Stimulated activated CD4-positive, alpha-beta T cell treated with anti-CD3 and anti-CD28 coated beads, TNF-alpha, amount 100 ng/mL, for 4 hours (primary cell): ENCODE results near the gene ZNF627.
"Not testable (repeated sequence)": the region's sequence is repeated elsewhere in the genome, so short reads cannot be mapped to it uniquely, and the experiment has no call there.

Source experiments
- DNase-seq, 3 experiments: peaks; one replicate each; pipeline ENCODE4 v3.0.0-alpha.2; 2020; ENCODE audit warnings: low read depth in 3 of 3

Gene ZNF627

DNA sequence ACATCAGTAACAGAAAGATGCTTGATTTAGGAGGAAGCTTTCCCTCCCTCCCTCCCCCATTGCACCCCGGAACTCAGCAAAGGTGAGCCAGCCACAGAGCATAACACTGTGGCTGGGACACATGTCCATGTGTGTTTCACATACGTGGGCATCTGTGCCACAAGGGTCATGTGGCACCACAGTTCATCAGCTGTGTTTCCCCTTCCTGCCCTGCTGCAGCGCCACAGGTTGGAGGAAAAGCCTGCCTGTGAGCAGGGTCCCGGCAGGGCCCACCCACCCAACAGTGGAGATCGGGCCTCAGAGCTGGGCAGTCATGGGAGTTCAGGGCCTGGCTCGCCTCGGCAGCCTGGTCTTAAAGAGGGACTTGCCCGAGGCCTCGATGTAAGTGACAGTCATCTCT is 22.6 kb upstream of the ZNF627 start:
- no peak for DNase-seq

DNA sequence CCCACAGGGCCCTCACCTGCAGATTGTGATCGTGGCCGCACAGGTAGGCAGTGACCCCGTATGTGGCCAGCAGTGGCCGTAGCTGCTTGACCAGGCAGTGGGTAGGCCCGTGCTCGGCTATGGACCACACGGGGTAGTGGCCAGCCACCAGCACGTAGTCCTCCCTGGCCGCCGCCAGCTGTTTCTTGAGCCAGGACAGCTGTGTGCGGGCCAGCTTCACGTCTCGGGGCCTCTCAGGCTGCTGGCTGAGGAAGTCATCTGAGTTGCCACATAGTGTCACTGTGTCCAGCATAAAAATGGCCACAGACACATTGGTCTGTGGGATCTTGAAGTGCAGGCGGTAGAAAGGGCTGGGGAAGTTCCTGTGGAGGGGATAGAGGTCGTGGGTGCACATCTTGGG is 21.1 kb upstream of the ZNF627 start:
- no peak for DNase-seq

DNA sequence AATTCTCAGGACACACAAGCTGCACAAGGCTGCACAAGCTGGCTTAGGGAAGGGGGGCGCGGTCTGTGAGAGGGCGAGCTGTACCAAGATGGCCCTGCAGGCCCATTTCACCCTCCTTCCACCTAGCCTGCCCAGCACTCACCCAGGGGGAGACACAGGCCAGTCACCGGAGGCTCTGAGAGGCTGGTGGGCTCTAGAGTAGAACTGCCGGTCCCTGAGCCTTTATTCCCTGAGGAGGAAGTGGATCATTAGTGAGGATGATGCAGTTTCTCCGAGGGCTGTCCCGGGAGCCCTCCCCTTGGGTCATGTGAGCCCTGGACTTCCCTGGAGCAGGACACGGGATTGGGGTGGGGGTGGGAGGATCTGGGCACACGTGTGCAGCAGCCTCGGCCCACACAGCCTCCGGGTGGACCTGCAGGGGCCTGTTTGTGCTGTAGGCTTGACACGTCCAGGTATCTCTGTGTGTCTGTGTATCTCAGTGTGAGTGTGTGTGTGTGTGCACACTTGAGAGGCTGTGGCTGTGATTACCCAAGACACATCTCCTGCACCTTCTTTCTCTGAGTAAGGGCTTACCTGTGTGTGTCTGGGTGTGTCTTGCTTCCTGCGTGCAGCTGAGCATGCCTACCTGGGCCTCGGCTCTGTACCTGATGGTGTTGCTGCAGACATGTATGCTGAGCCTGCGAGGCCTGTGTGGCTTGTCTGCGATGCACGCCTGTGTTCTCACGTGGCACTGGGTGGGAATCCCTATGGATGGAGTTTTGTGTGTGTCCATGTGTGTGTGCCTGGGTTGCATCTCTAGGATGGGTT is 19.6 kb upstream of the ZNF627 start, which contains the start of gene ACP5:
Gene ACP5 (minus strand): TSS at position 195 of the 807 bp plus-strand sequence. CDS start 328 bp downstream, outside the sequence.
- no peak for DNase-seq

DNA sequence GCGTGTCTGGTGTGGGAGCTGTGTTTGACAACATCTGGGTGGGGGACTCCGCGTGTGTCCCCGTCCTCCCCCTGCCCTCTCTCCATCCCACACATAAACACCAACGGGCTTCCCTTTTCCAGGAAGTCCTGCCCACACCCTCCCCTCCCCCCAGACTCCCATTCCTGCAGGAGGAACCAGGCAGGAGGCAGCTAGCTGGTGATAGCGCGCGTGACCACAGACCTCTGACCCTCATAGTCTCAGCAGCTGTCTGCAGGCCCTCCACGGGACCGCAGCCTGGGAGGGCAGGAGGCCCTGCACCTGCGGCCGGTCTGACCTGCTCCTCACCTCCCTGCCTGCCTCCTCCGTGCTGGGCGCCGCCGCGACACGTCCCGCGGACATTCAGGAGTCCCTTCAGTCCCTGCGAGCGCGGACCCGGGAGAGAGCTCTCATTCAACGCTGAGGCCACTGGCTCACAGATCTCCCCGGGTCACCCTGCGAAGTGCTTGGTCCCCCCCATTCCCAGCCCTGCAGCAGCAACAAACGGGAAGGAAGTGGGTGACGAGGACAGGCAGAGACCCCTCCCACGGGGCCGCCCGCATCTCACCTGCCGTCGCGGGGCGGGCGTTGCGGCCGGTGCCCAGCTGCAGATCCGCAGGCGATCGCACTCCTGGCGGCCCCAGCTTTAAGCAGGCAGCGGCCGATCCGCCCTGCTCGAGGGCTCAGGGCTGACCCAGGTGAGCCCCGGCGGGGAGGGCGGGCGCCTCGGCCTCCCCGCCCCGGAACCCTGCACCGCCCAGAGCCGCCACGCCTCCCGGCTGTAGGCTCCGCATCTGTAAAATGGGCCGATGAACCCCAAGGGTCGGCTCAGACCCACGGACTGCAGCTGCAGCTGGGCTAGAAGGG is 18.8 kb upstream of the ZNF627 start:
- peak in 1 of 3 experiments; percentile 18 for DNase-seq

DNA sequence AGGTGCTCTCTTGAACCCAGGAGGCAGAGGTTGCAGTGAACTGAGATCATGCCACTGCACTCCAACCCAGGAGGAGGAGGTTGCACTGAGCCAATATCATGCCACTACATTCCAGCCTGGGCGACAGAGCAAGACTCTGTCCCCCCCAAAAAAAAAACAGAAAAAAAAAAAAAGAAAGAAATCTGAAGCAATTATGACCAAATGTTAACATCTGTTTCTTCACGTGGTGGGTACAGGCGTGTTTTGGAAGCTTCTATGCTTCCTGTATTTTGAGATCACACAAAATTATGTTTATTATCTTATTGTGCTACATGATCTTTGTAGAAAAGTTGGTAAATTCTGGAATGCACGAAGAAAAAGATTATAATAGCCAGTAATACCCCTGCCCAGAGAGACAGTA is 17.2 kb upstream of the ZNF627 start:
- no peak for DNase-seq

DNA sequence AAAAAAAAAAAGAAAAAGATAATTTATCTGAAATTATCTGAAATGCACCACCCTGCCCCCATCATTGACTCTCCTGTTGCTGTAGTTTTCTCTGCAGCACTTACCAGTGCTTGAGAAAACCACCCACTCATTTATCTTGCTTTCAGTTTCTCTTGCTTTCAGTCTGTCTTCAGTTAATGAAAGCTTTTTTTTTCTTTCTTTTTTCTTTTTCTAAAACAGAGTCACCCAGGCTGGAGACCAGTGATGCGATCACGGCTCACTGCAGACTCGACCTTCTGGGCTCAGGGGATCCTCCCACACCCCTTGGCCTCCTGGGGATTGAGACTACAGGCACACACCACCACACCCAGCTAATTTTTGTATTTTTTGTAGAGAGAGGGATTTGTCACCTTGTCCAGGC is 15.5 kb upstream of the ZNF627 start:
- peak in 2 of 3 experiments; percentile 21 to 35 for DNase-seq

DNA sequence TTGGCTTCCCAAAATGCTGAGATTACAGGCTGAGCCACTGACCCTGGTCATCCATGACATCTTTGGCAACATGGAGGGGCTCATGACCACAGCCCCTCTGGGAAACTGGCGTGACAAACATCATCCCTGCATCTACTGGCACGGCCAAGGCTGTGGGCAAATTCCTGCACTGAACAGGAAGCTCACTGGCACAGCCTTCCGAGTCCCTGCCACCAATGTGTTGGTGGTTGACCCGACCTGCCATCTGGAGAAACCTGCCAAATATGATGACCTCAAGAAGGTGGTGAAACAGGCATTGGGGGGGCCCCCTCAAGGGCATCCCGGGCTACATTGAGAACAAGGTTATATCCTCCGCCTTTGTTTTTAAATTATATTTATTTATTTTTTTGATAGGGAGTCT is 11.0 kb upstream of the ZNF627 start:
- DNase-seq: no peak

DNA sequence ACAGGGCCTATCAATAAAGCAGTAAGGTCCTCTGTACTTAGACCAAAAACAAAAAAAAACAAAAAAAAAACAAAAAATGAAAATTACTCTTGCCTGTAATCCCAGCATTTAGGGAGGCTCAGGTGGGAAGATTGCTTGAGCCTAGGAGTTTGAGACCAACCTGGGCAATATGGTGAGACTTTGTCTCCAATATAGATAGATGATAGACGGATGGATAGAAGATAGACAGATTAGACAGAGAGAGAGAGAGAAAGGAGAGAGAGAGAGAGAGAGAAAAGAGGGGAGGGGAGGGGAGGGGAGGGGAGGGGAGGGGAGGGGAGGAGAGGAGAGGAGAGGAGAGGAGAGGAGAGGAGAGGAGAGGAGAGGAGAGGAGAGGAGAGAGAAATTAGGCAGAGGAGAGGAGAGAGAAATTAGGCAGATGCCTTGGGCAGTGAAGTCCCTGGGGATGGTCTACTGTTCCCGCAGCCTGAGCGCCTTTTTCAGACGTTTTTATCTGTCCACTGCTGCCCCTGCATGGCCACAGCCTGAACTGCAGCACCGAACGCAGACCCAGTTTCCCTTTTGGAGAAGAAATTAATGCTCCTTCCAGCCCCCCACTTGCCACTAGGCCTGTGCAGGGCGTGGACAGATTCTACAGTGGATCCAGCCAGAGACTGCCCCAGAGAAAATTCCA is 9.8 kb upstream of the ZNF627 start:
- peak; percentile 52 to 64 (median 58) for DNase-seq

DNA sequence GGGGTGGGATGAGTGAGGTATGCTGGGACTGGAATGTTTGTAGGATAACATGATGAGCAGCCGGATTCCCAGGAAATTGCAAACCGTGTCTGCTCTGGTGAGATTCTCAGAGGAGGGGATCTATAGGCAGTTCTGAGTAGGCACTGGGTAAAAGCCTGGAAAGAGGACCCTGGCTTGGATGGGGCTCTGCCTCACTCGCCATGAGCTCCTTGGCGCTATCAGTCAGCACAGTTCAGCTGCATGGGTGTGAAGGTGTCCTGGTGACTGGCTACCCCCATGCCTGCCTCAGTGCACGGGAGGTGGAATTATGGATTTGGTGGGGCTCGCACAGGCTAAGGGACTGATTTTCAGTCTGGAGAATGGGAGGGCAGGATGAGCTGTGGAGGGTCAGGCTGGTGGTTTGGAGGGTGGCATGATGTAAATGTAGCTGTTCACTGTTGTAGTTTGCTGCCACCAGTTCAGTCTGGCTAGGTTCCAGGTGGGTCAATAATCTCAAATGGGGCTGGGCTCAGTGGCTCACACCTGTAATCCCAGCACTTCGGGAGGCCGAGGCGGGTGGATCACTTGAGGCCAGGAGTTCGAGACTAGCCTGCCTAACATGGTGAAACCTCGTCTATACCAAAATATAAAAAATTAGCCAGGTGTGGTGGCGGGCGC is 9.2 kb upstream of the ZNF627 start:
- DNase-seq: no peak

DNA sequence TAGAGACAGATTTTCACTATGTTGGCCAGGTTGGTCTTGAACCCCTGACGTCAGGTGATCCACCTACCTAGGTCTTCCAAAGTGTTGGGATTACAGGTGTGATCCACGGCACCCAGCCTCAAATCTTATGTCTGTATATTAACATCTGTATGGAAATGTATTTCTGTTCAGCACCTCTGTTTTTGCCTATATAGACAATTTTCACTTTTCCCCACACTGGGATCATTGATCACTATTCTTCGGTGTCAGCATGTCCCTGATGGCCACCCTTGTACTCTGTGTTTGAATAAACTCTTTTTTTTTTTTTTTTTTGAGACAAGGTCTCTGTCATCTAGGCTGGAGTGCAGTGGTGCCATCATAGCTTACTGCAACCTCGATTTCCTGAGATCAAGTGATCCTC is 3.2 kb upstream of the ZNF627 start:
- no peak for DNase-seq

DNA sequence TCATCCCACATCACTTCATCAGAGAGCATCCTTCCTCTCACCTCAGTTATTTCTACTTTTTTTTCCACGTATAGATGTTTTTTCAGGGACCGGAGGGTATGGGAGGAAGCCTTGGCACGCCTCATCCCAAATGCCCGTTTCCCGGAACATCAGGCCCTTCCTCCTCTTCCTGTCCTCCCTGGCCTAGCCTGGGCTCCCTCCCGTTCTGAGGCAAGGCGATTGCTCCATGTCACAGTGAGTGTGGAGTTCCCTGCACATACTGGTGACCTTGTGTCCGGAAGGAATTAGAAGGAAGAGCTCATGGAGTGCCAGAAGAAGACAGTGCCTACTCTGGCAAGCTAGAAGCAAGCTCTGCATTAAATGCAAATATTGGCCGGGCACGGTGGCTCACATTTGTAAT is 1.1 kb upstream of the ZNF627 start:
- DNase-seq: no peak

DNA sequence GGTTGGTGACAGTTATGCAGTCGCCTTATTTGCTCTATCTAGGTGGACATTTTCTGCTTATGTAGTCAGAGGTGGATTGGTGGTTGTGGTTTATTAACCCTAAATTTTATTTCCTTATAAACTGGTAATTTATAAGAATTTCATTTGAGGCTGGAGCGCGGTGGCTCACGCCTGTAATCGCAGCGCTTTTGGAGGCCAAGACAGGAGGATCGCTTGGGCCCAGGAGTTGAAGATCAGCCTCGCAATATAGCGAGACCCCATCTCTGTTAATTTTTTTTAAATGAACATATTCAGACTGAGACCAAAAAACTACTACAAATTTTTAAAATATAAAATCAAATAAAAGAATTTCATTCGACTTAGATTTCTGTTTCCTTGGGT is 810 bp downstream of the ZNF627 start:
- no peak for DNase-seq

DNA sequence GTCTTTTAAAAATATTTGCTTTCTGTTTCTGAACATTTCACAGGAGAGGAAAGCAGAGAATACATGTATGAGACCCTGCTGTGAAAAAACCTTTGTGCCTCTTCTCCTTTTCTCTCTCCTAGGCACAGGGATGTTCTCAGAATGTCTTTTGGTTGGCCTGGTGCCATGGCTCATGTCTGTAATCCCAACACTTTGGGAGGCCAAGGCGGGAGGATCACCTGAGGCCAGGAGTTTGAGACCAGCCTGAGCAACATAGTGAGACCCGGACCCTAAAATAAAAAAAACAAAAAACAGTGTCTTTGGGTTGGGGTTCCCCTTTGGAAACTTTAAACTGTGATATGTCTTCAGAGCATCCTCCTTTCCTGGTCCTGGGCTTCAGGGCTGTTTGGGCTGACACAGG is 1.5 kb downstream of the ZNF627 start:
- no peak for DNase-seq

DNA sequence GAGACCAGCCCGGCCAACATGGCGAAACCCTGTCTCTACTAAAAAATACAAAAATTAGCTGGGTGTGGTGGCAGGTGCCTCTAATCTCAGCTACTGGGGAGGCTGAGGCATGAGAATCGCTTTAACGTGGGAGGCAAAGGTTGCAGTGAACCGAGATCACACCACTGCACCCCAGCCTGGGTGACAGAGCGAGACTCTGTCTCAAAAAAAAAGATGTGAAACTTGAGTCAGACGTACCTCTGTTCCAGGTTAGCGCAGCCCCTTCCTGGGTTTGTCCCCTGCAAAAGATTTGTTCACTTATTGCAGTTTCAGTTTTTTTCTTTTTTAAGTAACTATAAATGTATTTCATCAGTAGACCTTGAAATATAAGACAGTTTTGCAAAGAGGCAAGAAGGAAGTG is 2.4 kb downstream of the ZNF627 start:
- not testable (repeated sequence) for DNase-seq

DNA sequence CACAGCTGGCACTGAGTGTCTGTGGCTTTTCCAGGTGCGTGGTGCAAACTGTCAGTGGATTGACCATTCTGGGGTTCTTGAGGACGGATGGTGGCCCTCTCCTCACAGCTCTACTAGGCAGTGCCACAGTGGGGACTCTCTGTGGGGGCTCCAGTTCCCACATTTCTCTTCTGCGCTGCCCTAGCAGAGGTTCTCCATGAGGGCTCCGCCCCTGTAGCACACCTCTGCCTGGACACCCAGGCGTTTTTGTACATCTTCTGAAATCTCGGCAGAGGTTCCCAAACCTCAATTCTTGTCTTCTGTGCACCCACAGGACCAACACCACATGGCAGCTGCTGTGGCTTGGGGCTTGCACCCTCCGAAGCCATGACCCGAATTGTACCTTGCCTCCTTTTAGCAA is 9.2 kb downstream of the ZNF627 start:
- DNase-seq: no peak

DNA sequence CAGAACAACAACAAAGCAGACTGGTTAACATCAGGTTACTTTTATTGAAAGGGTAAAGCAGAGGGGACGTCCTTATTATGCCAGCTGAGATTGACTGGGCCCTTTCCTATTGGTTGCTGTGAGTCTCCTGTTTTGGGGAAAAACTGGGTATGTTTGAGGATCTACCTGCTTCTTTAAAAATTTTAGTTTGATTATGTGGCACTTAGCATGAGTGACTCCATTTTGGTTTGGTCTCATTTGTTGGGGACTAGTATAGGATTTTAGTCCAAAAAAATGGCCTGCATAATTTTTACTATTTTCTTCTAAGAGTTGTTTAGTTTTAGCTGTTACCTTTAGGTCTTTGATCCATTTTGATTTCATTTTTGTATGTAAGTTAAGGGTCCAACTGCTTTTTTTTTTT is 14.4 kb downstream of the ZNF627 start:
- no peak for DNase-seq

DNA sequence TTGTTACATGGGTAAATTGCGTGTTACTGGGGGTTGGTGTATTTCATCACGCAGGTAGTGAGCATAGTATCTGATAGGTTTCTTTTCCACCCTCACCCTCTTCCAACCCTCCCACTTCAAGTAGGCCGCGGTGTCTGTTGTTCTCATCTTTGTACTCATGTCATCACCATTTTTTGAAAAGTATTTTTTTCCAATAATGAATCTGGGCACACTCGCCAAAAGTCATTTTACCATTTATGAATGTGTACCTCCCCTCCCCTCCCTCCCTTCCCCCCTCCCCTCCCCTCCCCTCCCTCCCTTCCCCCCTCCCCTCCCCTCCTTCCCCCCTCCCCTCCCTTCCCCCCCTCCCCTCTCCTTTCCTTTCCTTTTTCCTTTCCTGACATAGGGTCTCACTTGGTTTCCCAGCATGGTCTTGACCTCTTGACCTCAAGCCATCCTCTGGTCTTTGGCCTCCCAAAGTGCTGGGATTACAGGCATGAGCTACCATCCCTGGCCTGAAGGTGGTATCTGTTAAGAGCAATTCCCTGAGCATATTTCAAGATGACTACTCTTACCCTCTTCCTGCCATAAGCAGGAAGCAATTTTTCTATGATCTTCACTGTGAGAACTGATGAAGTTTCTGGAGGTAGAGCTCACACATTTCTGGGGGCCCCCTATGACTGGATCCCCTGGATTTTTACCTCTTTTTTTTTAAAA is 15.7 kb downstream of the ZNF627 start:
- no peak for DNase-seq

DNA sequence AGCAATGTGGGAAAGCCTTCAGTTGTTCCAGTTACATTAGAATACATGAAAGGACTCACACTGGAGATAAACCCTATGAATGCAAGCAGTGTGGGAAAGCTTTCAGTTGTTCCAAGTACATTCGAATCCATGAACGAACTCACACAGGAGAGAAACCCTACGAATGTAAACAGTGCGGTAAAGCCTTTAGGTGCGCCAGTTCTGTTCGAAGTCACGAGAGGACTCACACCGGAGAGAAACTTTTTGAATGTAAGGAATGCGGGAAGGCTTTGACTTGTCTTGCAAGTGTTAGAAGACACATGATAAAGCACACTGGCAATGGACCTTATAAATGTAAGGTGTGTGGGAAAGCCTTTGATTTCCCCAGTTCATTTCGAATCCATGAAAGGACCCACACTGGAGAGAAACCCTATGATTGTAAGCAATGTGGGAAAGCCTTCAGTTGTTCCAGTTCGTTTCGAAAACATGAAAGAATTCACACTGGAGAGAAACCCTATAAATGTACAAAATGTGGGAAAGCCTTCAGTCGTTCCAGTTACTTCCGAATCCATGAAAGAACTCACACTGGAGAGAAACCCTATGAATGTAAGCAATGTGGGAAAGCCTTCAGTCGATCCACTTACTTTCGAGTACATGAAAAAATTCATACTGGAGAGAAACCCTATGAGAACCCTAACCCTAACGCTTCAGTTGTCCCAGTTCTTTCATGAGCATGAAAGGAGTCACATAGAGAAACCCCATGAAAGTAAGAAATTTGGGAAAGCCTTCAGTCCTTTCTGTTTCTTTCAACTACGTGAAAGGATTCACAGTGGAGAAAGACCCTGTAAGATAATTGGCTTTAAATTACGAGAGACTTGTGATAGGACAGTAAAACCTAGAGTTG is 20.1 kb downstream of the ZNF627 start:
- no peak for DNase-seq

DNA sequence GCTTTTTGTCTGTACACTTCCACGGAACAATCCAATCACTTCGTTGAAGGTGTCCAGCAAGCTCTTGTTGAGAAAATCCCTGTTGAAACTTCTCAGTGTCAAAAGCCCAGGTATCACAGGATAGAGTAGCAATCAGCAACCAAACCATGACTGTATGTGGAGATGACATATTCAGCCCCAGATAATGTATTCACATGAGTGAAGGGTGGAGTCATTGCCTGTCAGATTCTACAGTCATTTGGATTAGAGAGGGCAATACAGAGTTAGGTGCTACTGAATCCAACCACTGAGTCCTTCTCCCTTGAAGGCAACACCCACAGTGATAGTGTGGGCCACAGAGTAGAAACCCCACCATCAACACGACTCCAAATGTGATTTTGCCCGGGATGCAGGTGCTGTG is 23.3 kb downstream of the ZNF627 start:
- no peak for DNase-seq

DNA sequence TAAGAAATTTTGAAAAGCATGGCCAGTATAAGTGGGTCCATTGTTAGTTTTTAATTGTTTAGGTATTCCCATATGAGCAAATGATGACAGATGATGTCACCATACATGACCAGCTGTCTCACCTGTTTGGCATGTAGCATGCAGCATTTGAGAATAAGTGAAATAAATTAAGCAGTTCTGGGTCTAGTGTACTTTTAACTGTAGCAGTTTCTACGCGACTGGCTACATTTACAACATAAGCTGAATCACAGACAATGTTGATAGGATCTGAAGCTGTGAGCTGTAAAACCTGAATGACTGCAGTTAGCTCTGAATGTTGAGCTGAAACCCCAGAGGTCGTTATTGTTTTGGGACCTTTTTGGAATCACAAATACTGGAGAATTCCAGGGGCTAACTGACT is 25.1 kb downstream of the ZNF627 start:
- not testable (repeated sequence) for DNase-seq
